A549 (cell line): ENCODE measurements around the gene ZNHIT2. TPM values are rescaled to one million over a fixed set of nuclear protein-coding genes. Genes with fewer than 3 reads are reported as not detected.

Source experiments
- ATAC-seq, 2 experiments: fragments of 200-7000 bp in 1 of 2; fragments of >200 bp in 1 of 2; cut with Nextera tagmentation in 1 of 2; cut with Tn5 transposase in 1 of 2; 3 replicates each; pipeline versions ENCODE4 v1.8.0 to v1.9.1; 2018 to 2020; ENCODE audit warnings: mild to moderate bottlenecking in 1 of 2, moderate library complexity in 1 of 2
- CTCF ChIA-PET: fragments of 300-600 bp; sonication (Branson Sonifier 250); formaldehyde crosslinking; extraction: SDS; loops from one replicate; lab custom pipeline; 2021; ENCODE audit warnings: antibody characterized with exemption, inconsistent platforms; lab: Yijun Ruan, JAX
- POLR2A ChIA-PET: fragments of 350-600 bp; formaldehyde crosslinking; extraction: SDS; loops from one replicate; lab custom pipeline; 2021; ENCODE audit warnings: antibody characterized with exemption, inconsistent platforms; lab: Yijun Ruan, JAX
- DNase-seq, 2 experiments: peaks; one replicate each; pipeline versions ENCODE4 v3.0.0 to v3.0.0-alpha.2; 2011 to 2016; ENCODE audit warnings: low read depth in 1 of 2, low spot score in 1 of 2
- FAIRE-seq: peaks from 2 replicates; lab custom pipeline; 2011; peaks lifted over from hg19 to GRCh38; lab: Jason Lieb, UNC
- H3K27ac ChIP-seq, 2 experiments: fragments of >200 bp; sonication (Bioruptor Twin); formaldehyde crosslinking; 3 replicates each; pipeline ENCODE4 v1.5.1; 2016 to 2017
- H3K4me1 ChIP-seq: fragments of >200 bp; sonication (Bioruptor Twin); formaldehyde crosslinking; 3 replicates; pipeline ENCODE4 v1.6.1; 2016
- H3K4me2 ChIP-seq: fragments of >200 bp; sonication (Bioruptor Twin); formaldehyde crosslinking; 3 replicates; pipeline ENCODE4 v1.6.1; 2016
- H3K4me3 ChIP-seq: fragments of >200 bp; sonication (Bioruptor Twin); formaldehyde crosslinking; 3 replicates; pipeline ENCODE4 v1.5.1; 2016
- H3K9me3 ChIP-seq: fragments of >200 bp; sonication (Bioruptor Twin); formaldehyde crosslinking; 3 replicates; pipeline ENCODE4 v1.6.1; 2016
- BHLHE40 ChIP-seq: IDR thresholded peaks from 2 replicates; pipeline ENCODE4 v1.6.1; 2012; ENCODE audit warnings: low read depth, low read length, inconsistent platforms
- CBX8 ChIP-seq: fragments of 200-600 bp; sonication (generic); IDR thresholded peaks from 2 replicates; pipeline ENCODE4 v1.6.1; 2016
- CHD4 ChIP-seq: fragments of 200-600 bp; sonication (generic); IDR thresholded peaks from 2 replicates; pipeline ENCODE4 v1.6.1; 2016; ENCODE audit warnings: antibody characterized with exemption, mild to moderate bottlenecking, borderline replicate concordance
- EHMT2 ChIP-seq: fragments of 200-600 bp; sonication (generic); IDR thresholded peaks from 2 replicates; pipeline ENCODE4 v1.6.1; 2016; ENCODE audit warnings: antibody characterized with exemption, low read depth, mild to moderate bottlenecking, moderate library complexity
- ELK1 ChIP-seq: fragments of 150-350 bp; IDR thresholded peaks from 2 replicates; pipeline ENCODE4 v1.6.1; 2014; ENCODE audit warnings: low read depth, mild to moderate bottlenecking, low read length
- ESRRA ChIP-seq: fragments of 150-350 bp; IDR thresholded peaks from 2 replicates; pipeline ENCODE4 v1.6.1; 2014; ENCODE audit warnings: mild to moderate bottlenecking, low read length, borderline replicate concordance
- GATA3 ChIP-seq: IDR thresholded peaks from 2 replicates; pipeline ENCODE4 v1.6.1; 2012; ENCODE audit warnings: borderline replicate concordance
- HDAC2 ChIP-seq: fragments of 200-600 bp; sonication (generic); IDR thresholded peaks from 2 replicates; pipeline ENCODE4 v1.6.1; 2016
- HES2 ChIP-seq: fragments of >200 bp; sonication (Bioruptor Twin); formaldehyde crosslinking; IDR thresholded peaks from 2 replicates; pipeline ENCODE4 v1.6.1; 2016
- HEYL ChIP-seq: fragments of 250-450 bp; sonication (Bioruptor Pico); IDR thresholded peaks from 2 replicates; pipeline ENCODE4 v1.8.0; 2021; ENCODE audit warnings: mild to moderate bottlenecking, moderate library complexity
- HOXB5 ChIP-seq: fragments of 250-450 bp; sonication (Bioruptor Pico); IDR thresholded peaks from 2 replicates; pipeline ENCODE4 v1.5.0; 2020; ENCODE audit warnings: mild to moderate bottlenecking, moderate library complexity
- JUN ChIP-seq, 2 experiments: fragments of >200 bp; sonication (Bioruptor Twin); formaldehyde crosslinking; IDR thresholded peaks; 2 replicates in 1 of 2; 3 replicates in 1 of 2; pipeline ENCODE4 v1.6.1; 2016 to 2017
- JUNB ChIP-seq: fragments of >200 bp; sonication (Bioruptor Twin); formaldehyde crosslinking; IDR thresholded peaks from 2 replicates; pipeline ENCODE4 v1.6.1; 2016
- MAFK ChIP-seq: fragments of 450-650 bp; IDR thresholded peaks from 2 replicates; pipeline ENCODE4 v1.6.1; 2014; ENCODE audit not compliant: partially characterized antibody
- MAX ChIP-seq: IDR thresholded peaks from 2 replicates; pipeline ENCODE4 v1.6.1; 2012
- NPAS2 ChIP-seq: fragments of 250-450 bp; sonication (Bioruptor Pico); IDR thresholded peaks from 2 replicates; pipeline ENCODE4 v1.8.0; 2022; ENCODE audit warnings: mild to moderate bottlenecking, moderate library complexity, borderline replicate concordance
- PBX3 ChIP-seq: IDR thresholded peaks from 2 replicates; pipeline ENCODE4 v1.6.1; 2012
- PHF8 ChIP-seq: fragments of 200-600 bp; sonication (generic); IDR thresholded peaks from 2 replicates; pipeline ENCODE4 v1.6.1; 2016; ENCODE audit warnings: low read depth, mild to moderate bottlenecking, antibody characterized with exemption, moderate library complexity, borderline replicate concordance
- POLR2A ChIP-seq: IDR thresholded peaks from 2 replicates; pipeline ENCODE4 v1.6.1; 2012; ENCODE audit warnings: mild to moderate bottlenecking, low read length
- RARB ChIP-seq: fragments of 250-450 bp; sonication (Bioruptor Pico); IDR thresholded peaks from 2 replicates; pipeline ENCODE4 v1.8.0; 2021; ENCODE audit warnings: mild to moderate bottlenecking, moderate library complexity
- RNF2 ChIP-seq: fragments of 200-600 bp; sonication (generic); IDR thresholded peaks from 2 replicates; pipeline ENCODE4 v1.6.1; 2016; ENCODE audit warnings: low read depth, mild to moderate bottlenecking, antibody characterized with exemption, moderate library complexity, borderline replicate concordance
- ZFP36 ChIP-seq: fragments of 450-650 bp; IDR thresholded peaks from 2 replicates; pipeline ENCODE4 v1.6.1; 2014; ENCODE audit warnings: borderline replicate concordance; ENCODE audit not compliant: partially characterized antibody
- WGBS: methylation state at CpG from one replicate; pipeline ENCODE4 v1.1.6; 2017; ENCODE audit errors: missing lambda C conversion rate; 5-methylcytosine and 5-hydroxymethylcytosine counted together
- polyA plus RNA-seq, 4 experiments: library from polyadenylated mRNA; depleted of rRNA in 3 of 4; stranded (reverse); fragments of >200 nt; fragmentation: RNase III in 1 of 4; extraction: RNeasy Plus Mini Kit Qiagen cat#74134 plus additional on column Dnase treatment in 1 of 4; gene quantifications; 2 replicates in 3 of 4; 3 replicates in 1 of 4; pipeline ENCODE4 v1.2.3, GENCODE V29; 2011 to 2017
- TF ChIP-seq, protein P1 (sequence below): fragments of 200-600 bp; sonication (generic); IDR thresholded peaks from 2 replicates; pipeline ENCODE4 v1.6.1; 2016; ENCODE audit warnings: antibody characterized with exemption, mild to moderate bottlenecking, moderate library complexity

Gene ZNHIT2
- polyA plus RNA-seq, 2 of the 4 experiments (the other 2 are of a cell fraction) = 5.5 to 13.5 TPM

GRCh38 chr11:65095427-65095826 lies 22.1 kb downstream of the ZNHIT2 start:
- peaks cover 8% of the 10 kb centered on the region; the same call in 1 of the 3 replicates for H3K4me1 ChIP-seq
- peak overlapping the region; percentile 95 to 96; a peak in 4 of 6 replicates for H3K27ac ChIP-seq
- TF ChIP-seq PBX3 (no peak), POLR2A (no peak), NPAS2 (CRISPR knock-in tag) (no peak)
- 85% methylated on average over 21 of the region's 22 CpGs for WGBS
- no peak for FAIRE-seq
- CTCF ChIA-PET = interaction anchor here (2.3 to 9.2 kb wide), 3 partner anchors 10 to 81 kb away, joined by 7 to 153 read pairs (median 8); partner anchors contain the start of genes ARL2 and TM7SF2
- no peak for DNase-seq
- H3K4me2 ChIP-seq = peak overlapping the region; percentile 98
- POLR2A ChIA-PET = interaction anchor here (1.1 to 3.0 kb wide), 2 partner anchors 16 to 251 kb away, joined by 3 to 8 read pairs; partner anchors contain the start of genes CDC42BPG and TM7SF2
- no peak for ATAC-seq
- no peak overlapping the region for H3K4me3 ChIP-seq
- no peaks in the 10 kb centered on the region for H3K9me3 ChIP-seq

GRCh38 chr11:65090628-65091027 lies 26.9 kb downstream of the ZNHIT2 start:
- Histone ChIP-seq H3K9me3 (no peaks in the 10 kb centered on the region), H3K4me2 (no peak overlapping the region), H3K4me3 (no peak overlapping the region), H3K27ac (no peak overlapping the region), H3K4me1 (peaks cover 1% of the 10 kb centered on the region; the same call in 1 of the 3 replicates)
- ChIA-PET POLR2A (interaction anchor here (0.7 kb wide), 1 partner anchor 508 kb away, joined by 6 read pairs; no protein-coding TSS in a partner anchor), CTCF (interaction anchor here (0.7 to 4.7 kb wide), 7 partner anchors 12 to 133 kb away, joined by 3 to 30 read pairs (median 6); partner anchors contain the start of genes ARL2, SNX15 and TM7SF2)
- ATAC-seq (no peak), FAIRE-seq (no peak), DNase-seq (no peak)
- TF ChIP-seq EHMT2 (no peak), RNF2 (no peak), BHLHE40 (no peak), GATA3 (no peak), RARB (no peak), HEYL (CRISPR knock-in tag) (no peak), ESRRA (no peak)
- TF ChIP-seq, protein P1, sequence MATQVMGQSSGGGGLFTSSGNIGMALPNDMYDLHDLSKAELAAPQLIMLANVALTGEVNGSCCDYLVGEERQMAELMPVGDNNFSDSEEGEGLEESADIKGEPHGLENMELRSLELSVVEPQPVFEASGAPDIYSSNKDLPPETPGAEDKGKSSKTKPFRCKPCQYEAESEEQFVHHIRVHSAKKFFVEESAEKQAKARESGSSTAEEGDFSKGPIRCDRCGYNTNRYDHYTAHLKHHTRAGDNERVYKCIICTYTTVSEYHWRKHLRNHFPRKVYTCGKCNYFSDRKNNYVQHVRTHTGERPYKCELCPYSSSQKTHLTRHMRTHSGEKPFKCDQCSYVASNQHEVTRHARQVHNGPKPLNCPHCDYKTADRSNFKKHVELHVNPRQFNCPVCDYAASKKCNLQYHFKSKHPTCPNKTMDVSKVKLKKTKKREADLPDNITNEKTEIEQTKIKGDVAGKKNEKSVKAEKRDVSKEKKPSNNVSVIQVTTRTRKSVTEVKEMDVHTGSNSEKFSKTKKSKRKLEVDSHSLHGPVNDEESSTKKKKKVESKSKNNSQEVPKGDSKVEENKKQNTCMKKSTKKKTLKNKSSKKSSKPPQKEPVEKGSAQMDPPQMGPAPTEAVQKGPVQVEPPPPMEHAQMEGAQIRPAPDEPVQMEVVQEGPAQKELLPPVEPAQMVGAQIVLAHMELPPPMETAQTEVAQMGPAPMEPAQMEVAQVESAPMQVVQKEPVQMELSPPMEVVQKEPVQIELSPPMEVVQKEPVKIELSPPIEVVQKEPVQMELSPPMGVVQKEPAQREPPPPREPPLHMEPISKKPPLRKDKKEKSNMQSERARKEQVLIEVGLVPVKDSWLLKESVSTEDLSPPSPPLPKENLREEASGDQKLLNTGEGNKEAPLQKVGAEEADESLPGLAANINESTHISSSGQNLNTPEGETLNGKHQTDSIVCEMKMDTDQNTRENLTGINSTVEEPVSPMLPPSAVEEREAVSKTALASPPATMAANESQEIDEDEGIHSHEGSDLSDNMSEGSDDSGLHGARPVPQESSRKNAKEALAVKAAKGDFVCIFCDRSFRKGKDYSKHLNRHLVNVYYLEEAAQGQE = no peak
- 80% methylated on average over 4 of the region's 4 CpGs for WGBS

DNA sequence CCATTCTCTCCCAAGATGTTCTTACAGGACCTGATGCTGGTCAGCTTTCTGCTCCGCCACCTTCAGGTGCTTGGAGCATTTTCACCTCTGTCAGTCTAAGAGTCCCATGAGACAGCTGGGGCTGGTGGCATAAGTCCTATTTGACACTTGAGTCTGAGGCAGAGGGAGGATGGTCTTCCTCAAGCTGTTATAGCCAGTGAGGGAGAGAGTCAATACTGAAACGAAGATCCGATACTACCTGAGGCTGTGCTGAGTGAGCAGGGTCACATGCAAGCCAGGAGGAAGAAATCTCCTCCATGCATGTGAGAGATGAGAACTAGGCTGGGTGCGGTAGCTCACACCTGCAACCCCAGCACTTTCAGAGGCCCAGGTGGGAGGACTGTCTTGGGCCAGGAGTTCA lies 27.9 kb downstream of the ZNHIT2 start:
- ATAC-seq (no peak), DNase-seq (no peak), FAIRE-seq (no peak)
- TF ChIP-seq ELK1 (no peak), ZFP36 (no peak), MAX (no peak), JUN (IDR thresholded peaks at IDR 0.05) (no peak), CHD4 (no peak), CBX8 (no peak), HOXB5 (CRISPR knock-in tag) (no peak), JUNB (no peak), MAFK (no peak), PHF8 (no peak), RNF2 (no peak), HES2 (no peak), HDAC2 (no peak), POLR2A (no peak), BHLHE40 (no peak)
- TF ChIP-seq, protein P1 = no peak
- CTCF ChIA-PET = interaction anchor here (0.6 to 4.7 kb wide), 8 partner anchors 11 to 209 kb away, joined by 3 to 30 read pairs (median 4); partner anchors contain the start of genes SNX15 and TM7SF2
- H3K9me3 ChIP-seq = no peaks in the 10 kb centered on the region
- H3K27ac ChIP-seq = no peak overlapping the region
- peaks cover 10% of the 10 kb centered on the region for H3K4me1 ChIP-seq
- H3K4me2 ChIP-seq = no peak overlapping the region
- no peak overlapping the region for H3K4me3 ChIP-seq
- WGBS = 92% methylated on average over 4 of the region's 4 CpGs
- POLR2A ChIA-PET = no interaction called here
